Measurements from ENCODE around the gene ZDHHC14. TPM values are rescaled to one million over a fixed set of nuclear protein-coding genes. Genes with fewer than 3 reads are reported as not detected.
"Not testable (repeated sequence)": the region's sequence is repeated elsewhere in the genome, so short reads cannot be mapped to it uniquely, and the experiment has no call there.

The ZDHHC14 gene
- total RNA-seq, 4 donors from 2014 or later: 7.3 to 14.4 (median 8.1) TPM

DNA sequence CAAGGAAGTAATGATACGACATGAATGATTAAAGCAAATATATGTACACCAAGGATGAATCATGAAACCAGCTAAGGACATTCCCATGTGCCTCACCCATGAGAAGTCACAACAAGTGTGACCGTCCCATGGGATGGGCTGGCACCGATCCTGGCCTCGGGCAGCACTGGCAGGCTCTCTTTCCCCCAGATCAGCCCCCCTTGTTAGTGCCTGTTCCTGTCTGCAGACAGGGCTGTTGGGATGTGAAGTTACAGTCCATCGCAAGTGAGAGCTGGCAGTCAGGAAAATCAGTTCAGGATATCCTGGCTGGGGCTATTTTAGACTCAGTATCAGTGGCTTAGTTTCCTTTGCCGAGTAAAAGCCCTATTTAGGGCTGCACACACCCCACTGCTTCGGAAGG is 312.9 kb downstream of the ZDHHC14 start:
- no peaks in the 10 kb centered on the region for H3K4me1 ChIP-seq
- H3K9me3 ChIP-seq: peaks cover 0 to 9% (median 0%) of the 10 kb centered on the region in 3 donors
- no peak for TF ChIP-seq EP300 (IDR thresholded peaks at IDR 0.05)
- TF ChIP-seq CTCF (IDR thresholded peaks at IDR 0.05): no peak
- TF ChIP-seq POLR2A (IDR thresholded peaks at IDR 0.05): no peak
- no peak for TF ChIP-seq POLR2AphosphoS5 (IDR thresholded peaks at IDR 0.05)
- 40 to 66% methylated on average over 1 to 4 of the region's 7 CpGs for WGBS, 2 donors (ENCODE audit: low coverage in 1 of 2)
- peaks cover 5% of the 10 kb centered on the region for H3K27me3 ChIP-seq
- no peaks in the 10 kb centered on the region for H3K36me3 ChIP-seq
- ATAC-seq: no peak
- H3K4me3 ChIP-seq: no peak overlapping the region
- H3K27ac ChIP-seq: no peak overlapping the region

DNA sequence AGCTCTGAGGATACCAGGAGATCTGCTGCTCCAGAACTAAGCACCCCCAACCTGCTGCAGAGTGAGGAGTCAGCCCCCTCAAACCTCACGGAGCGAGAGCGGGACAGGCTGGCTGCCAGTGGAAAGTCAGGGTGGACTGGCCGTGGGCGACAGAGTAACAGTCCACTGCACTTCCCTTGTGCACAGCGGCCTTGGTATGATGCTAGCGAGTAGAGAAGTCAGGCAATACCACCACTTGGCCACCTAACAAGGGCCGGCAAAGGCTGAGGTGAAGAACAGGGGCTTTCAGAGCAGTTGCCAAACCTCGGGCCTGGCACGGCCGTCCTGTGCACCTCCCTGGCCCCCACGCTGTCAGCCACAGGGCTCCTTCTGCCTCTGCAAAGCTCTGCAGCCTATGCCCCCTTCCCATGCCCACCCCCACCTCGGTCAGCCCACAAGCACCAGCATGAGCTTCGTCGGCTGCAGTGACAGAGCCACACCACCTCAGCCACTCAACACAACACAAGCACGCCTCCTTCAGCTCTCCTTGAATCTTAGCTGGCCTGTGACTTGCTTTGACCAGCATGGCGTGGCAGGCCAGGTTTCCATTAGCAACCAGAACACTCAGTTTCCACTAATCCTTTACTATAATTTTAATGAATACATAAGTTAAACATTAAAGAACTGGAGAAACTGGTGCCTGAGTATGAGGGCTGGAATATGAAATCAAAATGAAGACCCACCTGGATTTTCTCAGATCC is 314.5 kb downstream of the ZDHHC14 start:
- WGBS, 2 donors (ENCODE audit: low coverage in 1 of 2): 95% methylated on average over 4 of the region's 17 CpGs; no CpG with 5 or more reads in 1 of the 2 donors

DNA sequence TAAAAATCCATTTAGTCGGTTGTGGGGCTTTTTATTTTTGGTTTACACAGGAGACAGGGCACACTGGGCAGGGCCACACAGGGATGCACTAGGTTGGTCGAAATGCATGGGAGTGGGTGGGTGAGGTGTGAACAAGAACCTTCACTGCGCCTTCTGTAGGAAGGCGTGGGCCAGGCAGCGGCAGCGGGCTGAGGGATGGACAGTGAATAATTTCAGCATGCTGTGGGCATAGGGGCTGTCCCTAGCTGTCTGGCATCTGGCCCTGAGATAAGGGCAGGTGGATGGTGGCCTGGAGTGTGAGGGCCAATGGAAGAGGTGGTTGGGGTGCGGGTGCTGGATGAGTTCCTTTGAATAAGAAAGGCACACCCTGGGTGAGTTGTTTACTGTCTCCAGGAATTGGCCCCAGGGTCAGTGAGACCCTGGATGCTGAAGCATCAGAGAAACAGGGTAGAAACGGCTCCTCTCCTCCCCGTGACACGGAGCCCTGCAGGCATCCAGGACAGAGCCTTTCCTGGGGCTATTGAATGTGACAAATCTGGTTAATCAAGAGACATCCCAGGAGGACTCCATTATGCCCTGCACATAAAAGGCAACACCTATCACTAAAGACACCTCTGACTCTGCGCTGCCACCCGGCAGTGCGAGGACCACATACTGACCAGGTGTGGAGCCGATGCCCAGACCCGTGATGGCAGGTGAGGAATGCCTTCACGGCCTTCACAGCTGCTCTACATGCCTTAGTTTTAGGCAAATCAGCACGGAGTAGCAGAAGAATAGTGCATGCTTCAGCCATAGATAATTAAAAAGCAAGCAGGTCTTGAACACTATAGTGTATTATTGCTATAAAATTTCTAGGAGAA is 319.0 kb downstream of the ZDHHC14 start:
- H3K27me3 ChIP-seq: no peaks in the 10 kb centered on the region
- H3K4me3 ChIP-seq: no peak overlapping the region
- peaks cover 0 to 9% (median 0%) of the 10 kb centered on the region in 3 donors for H3K9me3 ChIP-seq
- no peaks in the 10 kb centered on the region for H3K4me1 ChIP-seq
- no peak for ATAC-seq
- H3K27ac ChIP-seq: no peak overlapping the region
- no peaks in the 10 kb centered on the region for H3K36me3 ChIP-seq
- TF ChIP-seq POLR2A (IDR thresholded peaks at IDR 0.05) (no peak), POLR2AphosphoS5 (IDR thresholded peaks at IDR 0.05) (no peak), CTCF (IDR thresholded peaks at IDR 0.05) (no peak), EP300 (IDR thresholded peaks at IDR 0.05) (no peak)
- 70 to 81% methylated on average over 6 to 14 of the region's 17 CpGs for WGBS, 2 donors (ENCODE audit: low coverage in 1 of 2)

More for the DNA sequence above, 314.5 kb downstream of the ZDHHC14 start:
- H3K9me3 ChIP-seq: peaks cover 0 to 9% (median 0%) of the 10 kb centered on the region in 3 donors
- no peaks in the 10 kb centered on the region for H3K4me1 ChIP-seq
- H3K27ac ChIP-seq: no peak overlapping the region
- no peak for ATAC-seq
- no peak overlapping the region for H3K4me3 ChIP-seq
- no peaks in the 10 kb centered on the region for H3K36me3 ChIP-seq
- no peak for TF ChIP-seq POLR2AphosphoS5 (IDR thresholded peaks at IDR 0.05)
- TF ChIP-seq EP300 (IDR thresholded peaks at IDR 0.05): no peak
- TF ChIP-seq CTCF (IDR thresholded peaks at IDR 0.05): no peak
- no peak for TF ChIP-seq POLR2A (IDR thresholded peaks at IDR 0.05)
- no peaks in the 10 kb centered on the region for H3K27me3 ChIP-seq

DNA sequence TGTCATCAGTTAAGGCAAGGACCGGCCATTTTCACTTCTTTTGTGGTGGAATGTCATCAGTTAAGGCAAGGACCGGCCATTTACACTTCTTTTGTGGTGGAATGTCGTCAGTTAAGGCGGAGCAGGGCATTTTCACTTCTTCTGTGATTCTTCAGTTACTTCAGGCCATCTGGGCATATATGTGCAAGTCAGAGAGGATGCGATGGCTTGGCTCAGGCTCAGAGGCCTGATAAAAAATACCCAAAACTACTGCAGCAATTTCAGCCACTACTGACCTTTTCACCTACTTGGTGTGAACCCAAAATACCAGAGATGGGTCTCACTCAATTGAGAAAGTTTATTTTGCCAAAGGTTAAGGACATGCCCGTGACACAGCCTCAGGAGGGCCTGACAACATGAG is 325.4 kb downstream of the ZDHHC14 start:
- H3K27ac ChIP-seq, ATAC-seq, H3K4me1 ChIP-seq, H3K4me3 ChIP-seq, H3K36me3 ChIP-seq, H3K27me3 ChIP-seq, H3K9me3 ChIP-seq: not testable (repeated sequence)
- WGBS, 2 donors (ENCODE audit: low coverage in 1 of 2): 91 to 100% methylated on average over 1 to 5 of the region's 6 CpGs

- Histone ChIP-seq H3K36me3 (no peaks in the 10 kb centered on the region), H3K27me3 (no peaks in the 10 kb centered on the region), H3K9me3 (no peaks in the 10 kb centered on the region), H3K4me1 (no peaks in the 10 kb centered on the region), H3K4me3 (no peak overlapping the region), H3K27ac (no peak overlapping the region)
- ATAC-seq: no peak
- 52 to 63% methylated on average over 2 of the region's 2 CpGs for WGBS, 2 donors (ENCODE audit: low coverage in 1 of 2)
- TF ChIP-seq POLR2A (IDR thresholded peaks at IDR 0.05) (no peak), CTCF (IDR thresholded peaks at IDR 0.05) (no peak), POLR2AphosphoS5 (IDR thresholded peaks at IDR 0.05) (no peak), EP300 (IDR thresholded peaks at IDR 0.05) (no peak)
Observed at GRCh38 chr6:157706883-157707282, 325.9 kb downstream of the ZDHHC14 start.
